Right atrium auricular region (tissue), 2 donors: Measurements from ENCODE around the gene PIP4K2B. TPM values are rescaled to one million over a fixed set of nuclear protein-coding genes. Genes with fewer than 3 reads are reported as not detected.

ENCODE experiments used
- DNase-seq: peaks from one replicate; pipeline ENCODE4 v3.0.0-alpha.2; 2019; ENCODE audit warnings: low spot score
- H3K27ac ChIP-seq, 2 donors: fragments of 200-600 bp; sonication (generic); 1 replicate in 1 of 2; 2 replicates in 1 of 2; pipeline ENCODE4 v1.5.1; 2016 to 2019
- H3K27me3 ChIP-seq, 2 donors: fragments of 200-600 bp; sonication (generic); one replicate each; pipeline versions ENCODE4 v1.5.1 to v1.6.0; 2017 to 2019
- H3K36me3 ChIP-seq: fragments of 200-600 bp; sonication (generic); one replicate; pipeline ENCODE4 v1.5.1; 2016
- H3K4me1 ChIP-seq, 2 donors: fragments of 200-600 bp; sonication (generic); one replicate each; pipeline versions ENCODE4 v1.5.1 to v1.6.0; 2017 to 2019
- H3K4me3 ChIP-seq, 2 donors: fragments of 200-600 bp; sonication (generic); 1 replicate in 1 of 2; 2 replicates in 1 of 2; pipeline ENCODE4 v1.5.1; 2017 to 2019; ENCODE audit warnings: mild to moderate bottlenecking in 1 of 2, moderate library complexity in 1 of 2
- H3K9me3 ChIP-seq, 2 donors: fragments of 200-600 bp; sonication (generic); one replicate each; pipeline ENCODE4 v1.5.1; 2019
- total RNA-seq, 2 donors: library from RNA; depleted of rRNA; stranded (reverse); fragments of >200 nt; gene quantifications; one replicate each; pipeline ENCODE4 v1.1.0, GENCODE V29; 2016
- TF ChIP-seq, protein P1 (sequence below), 2 donors: fragments of 200-600 bp; sonication (generic); IDR thresholded peaks; one replicate each; pipeline ENCODE4 v1.5.1; 2019; ENCODE audit warnings: antibody characterized with exemption in 2 of 2

The PIP4K2B gene
- total RNA-seq, 2 donors from 2014 or later, result 45.9 to 47.7 TPM

DNA sequence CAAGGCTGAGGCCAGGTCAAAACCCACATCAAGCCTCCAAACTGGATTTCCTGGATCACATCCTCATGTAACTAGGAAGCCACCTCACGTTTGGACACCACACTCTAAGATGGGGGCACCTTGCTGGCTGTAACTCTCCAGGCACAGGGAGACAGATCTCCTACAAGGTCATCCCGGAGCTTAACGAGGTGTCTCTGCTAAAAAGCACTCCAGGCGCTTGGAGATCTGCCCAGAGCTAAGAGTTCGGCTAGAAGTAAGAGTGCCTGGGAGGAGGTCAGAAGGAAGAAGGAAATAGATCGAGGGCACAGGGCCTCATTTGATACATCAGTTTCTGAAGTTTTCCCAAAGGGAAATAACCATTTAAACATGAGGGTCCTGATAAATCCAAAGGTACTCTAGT, 30.9 kb downstream of the PIP4K2B start:
- TF ChIP-seq, protein P1, sequence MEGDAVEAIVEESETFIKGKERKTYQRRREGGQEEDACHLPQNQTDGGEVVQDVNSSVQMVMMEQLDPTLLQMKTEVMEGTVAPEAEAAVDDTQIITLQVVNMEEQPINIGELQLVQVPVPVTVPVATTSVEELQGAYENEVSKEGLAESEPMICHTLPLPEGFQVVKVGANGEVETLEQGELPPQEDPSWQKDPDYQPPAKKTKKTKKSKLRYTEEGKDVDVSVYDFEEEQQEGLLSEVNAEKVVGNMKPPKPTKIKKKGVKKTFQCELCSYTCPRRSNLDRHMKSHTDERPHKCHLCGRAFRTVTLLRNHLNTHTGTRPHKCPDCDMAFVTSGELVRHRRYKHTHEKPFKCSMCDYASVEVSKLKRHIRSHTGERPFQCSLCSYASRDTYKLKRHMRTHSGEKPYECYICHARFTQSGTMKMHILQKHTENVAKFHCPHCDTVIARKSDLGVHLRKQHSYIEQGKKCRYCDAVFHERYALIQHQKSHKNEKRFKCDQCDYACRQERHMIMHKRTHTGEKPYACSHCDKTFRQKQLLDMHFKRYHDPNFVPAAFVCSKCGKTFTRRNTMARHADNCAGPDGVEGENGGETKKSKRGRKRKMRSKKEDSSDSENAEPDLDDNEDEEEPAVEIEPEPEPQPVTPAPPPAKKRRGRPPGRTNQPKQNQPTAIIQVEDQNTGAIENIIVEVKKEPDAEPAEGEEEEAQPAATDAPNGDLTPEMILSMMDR (IDR thresholded peaks at IDR 0.05), result no peak
- Histone ChIP-seq H3K4me3 (no peak overlapping the region), H3K27me3 (no peaks in the 10 kb centered on the region), H3K9me3 (no peaks in the 10 kb centered on the region), H3K27ac (peak overlapping the region in 1 of 2 donors; percentile 35), H3K4me1 (peaks cover 0 to 10% of the 10 kb centered on the region in 2 donors), H3K36me3 (peaks cover 91% of the 10 kb centered on the region)
- DNase-seq, result no peak

DNA sequence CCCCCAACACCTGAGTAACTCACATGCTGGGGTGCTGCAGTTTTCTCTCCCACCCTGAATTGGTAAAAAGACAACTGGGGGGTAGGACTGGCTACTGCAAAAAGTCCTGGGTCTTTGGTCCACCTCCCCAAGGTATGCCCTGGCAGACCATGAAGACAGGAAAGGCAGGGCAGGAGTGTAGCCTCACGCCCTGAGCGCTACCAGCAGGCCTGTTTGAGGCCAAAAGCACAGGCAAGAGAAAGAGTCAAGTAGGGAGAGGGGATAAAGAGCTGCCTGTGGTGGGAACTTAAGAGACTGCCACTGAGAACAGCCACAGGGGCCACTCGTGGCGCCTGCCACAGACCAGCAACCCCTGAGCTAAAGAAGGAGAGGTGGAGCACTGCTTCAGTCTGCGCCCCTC, 33.0 kb downstream of the PIP4K2B start:
- peaks cover 89% of the 10 kb centered on the region for H3K36me3 ChIP-seq
- H3K27ac ChIP-seq, result no peak overlapping the region
- DNase-seq, result no peak
- no peaks in the 10 kb centered on the region for H3K27me3 ChIP-seq
- TF ChIP-seq, protein P1 (IDR thresholded peaks at IDR 0.05), result no peak
- no peak overlapping the region for H3K4me3 ChIP-seq
- H3K4me1 ChIP-seq, result peaks cover 0 to 10% of the 10 kb centered on the region in 2 donors
- no peaks in the 10 kb centered on the region for H3K9me3 ChIP-seq

DNA sequence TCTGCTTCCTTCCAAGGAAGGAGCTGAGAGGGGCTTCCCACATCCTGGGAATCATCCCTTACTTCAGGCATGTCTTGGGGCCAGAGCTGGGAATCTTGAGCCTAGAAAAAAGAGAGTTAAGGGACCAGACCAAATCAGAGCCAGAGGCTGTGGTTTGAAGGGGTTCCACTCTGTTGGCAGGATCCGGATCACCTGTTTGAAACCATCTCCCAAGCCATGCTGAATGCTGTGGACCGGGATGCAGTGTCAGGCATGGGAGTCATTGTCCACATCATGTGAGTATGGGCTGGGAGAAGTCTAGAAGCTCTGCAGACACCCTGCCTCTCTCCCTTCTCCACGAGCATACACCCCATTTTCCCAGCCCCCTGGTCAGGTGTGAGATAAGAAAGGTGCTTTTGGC, 37.1 kb downstream of the PIP4K2B start:
- no peak for DNase-seq
- no peaks in the 10 kb centered on the region for H3K9me3 ChIP-seq
- H3K4me1 ChIP-seq, result peaks cover 0 to 3% of the 10 kb centered on the region in 2 donors
- TF ChIP-seq, protein P1 (IDR thresholded peaks at IDR 0.05), result no peak
- H3K27ac ChIP-seq, result no peak overlapping the region
- peaks cover 86% of the 10 kb centered on the region for H3K36me3 ChIP-seq
- no peak overlapping the region for H3K4me3 ChIP-seq
- H3K27me3 ChIP-seq, result no peaks in the 10 kb centered on the region

DNA sequence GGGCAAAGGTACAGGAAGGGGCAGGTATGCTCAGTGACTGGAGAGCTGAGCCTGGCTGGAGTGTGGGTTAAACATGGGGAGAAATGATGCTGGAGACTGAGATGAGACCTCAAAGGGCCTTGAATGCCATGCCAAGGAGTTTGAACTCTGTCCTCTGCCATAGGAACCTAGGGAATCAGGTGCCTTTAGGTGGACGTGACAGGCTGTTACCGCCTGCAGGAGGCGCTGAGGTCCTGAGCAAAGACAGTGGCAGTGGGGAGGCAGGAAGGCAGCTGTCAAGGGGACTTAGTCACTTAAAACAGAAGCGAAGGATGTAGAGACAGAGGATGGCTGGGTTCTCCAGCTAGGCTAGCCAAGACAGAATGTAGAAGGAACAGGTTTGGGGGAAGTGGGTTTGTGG, 37.7 kb downstream of the PIP4K2B start:
- no peak overlapping the region for H3K4me3 ChIP-seq
- no peaks in the 10 kb centered on the region for H3K9me3 ChIP-seq
- DNase-seq, result no peak
- H3K27me3 ChIP-seq, result no peaks in the 10 kb centered on the region
- H3K4me1 ChIP-seq, result peaks cover 0 to 3% of the 10 kb centered on the region in 2 donors
- TF ChIP-seq, protein P1 (IDR thresholded peaks at IDR 0.05), result peak in 1 of 2 donors; percentile 12
- no peak overlapping the region for H3K27ac ChIP-seq
- H3K36me3 ChIP-seq, result peaks cover 88% of the 10 kb centered on the region

DNA sequence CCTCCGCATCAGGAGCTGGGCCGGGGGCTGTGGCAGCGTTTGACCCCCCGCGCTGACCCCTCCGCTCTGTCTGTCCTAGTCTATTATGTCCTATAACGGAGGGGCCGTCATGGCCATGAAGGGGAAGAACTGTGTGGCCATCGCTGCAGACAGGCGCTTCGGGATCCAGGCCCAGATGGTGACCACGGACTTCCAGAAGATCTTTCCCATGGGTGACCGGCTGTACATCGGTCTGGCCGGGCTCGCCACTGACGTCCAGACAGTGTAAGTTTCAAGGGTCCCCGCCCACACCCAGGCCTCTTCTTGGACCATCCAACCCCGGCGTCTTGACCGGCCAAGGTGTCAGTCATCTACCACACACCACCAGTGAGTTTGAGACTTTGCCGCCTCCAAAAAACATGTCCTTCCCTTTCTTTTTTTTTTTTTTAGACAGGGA, 46.3 kb downstream of the PIP4K2B start:
- peaks cover 33% of the 10 kb centered on the region for H3K36me3 ChIP-seq
- peak overlapping the region; percentile 91 to 96 for H3K27ac ChIP-seq
- H3K27me3 ChIP-seq, result no peaks in the 10 kb centered on the region
- TF ChIP-seq, protein P1 (IDR thresholded peaks at IDR 0.05), result no peak
- peak overlapping the region; percentile 71 to 78 for H3K4me3 ChIP-seq
- no peaks in the 10 kb centered on the region for H3K9me3 ChIP-seq
- no peak for DNase-seq
- peaks cover 0 to 52% of the 10 kb centered on the region in 2 donors for H3K4me1 ChIP-seq
